Epithelial cell of proximal tubule (primary cell): ENCODE measurements around the gene ZBTB43. TPM values are rescaled to one million over a fixed set of nuclear protein-coding genes. Genes with fewer than 3 reads are reported as not detected.
"Not testable (repeated sequence)": the region's sequence is repeated elsewhere in the genome, so short reads cannot be mapped to it uniquely, and the experiment has no call there.

Experiments used
- DNase-seq: peaks from one replicate; pipeline ENCODE4 v3.0.0-alpha.2; 2011; ENCODE audit warnings: low read depth
- H3K4me3 ChIP-seq: 2 replicates; pipeline ENCODE4 v1.5.1; 2011; ENCODE audit warnings: low read depth, mild to moderate bottlenecking, low read length
- CTCF ChIP-seq: conservative IDR thresholded peaks from 2 replicates; pipeline ENCODE4 v1.5.1; 2012; ENCODE audit warnings: low read depth, mild to moderate bottlenecking, low read length
- total RNA-seq: library from RNA; depleted of rRNA; stranded (reverse); fragments of >200 nt; gene quantifications from 2 replicates; pipeline ENCODE4 v1.2.3, GENCODE V29; 2015

The ZBTB43 gene
- total RNA-seq, 1 donor from 2014 or later = 4.3 TPM

GRCh38 chr9:126782053-126782388, 22.8 kb upstream of the ZBTB43 start:
- no peak for DNase-seq
- no peak overlapping the region for H3K4me3 ChIP-seq
- no peak for TF ChIP-seq CTCF

- TF ChIP-seq CTCF = no peak
- H3K4me3 ChIP-seq = no peak overlapping the region
- no peak for DNase-seq
These were observed 20.9 kb upstream of the ZBTB43 start for GRCh38 chr9:126783949-126784348.

GRCh38 chr9:126784401-126784800, 20.4 kb upstream of the ZBTB43 start:
- no peak for DNase-seq
- H3K4me3 ChIP-seq = no peak overlapping the region
- TF ChIP-seq CTCF = no peak

- H3K4me3 ChIP-seq, DNase-seq: not testable (repeated sequence)
These were observed 20.0 kb upstream of the ZBTB43 start for GRCh38 chr9:126784841-126785240.

- no peak for TF ChIP-seq CTCF
- H3K4me3 ChIP-seq = no peak overlapping the region
- no peak for DNase-seq
These were observed 16.8 kb upstream of the ZBTB43 start for GRCh38 chr9:126788046-126788445.

- no peak overlapping the region for H3K4me3 ChIP-seq
- TF ChIP-seq CTCF = no peak
- no peak for DNase-seq
These were observed 16.0 kb upstream of the ZBTB43 start for GRCh38 chr9:126788634-126789349.

GRCh38 chr9:126790561-126790960, 14.3 kb upstream of the ZBTB43 start:
- no peak for DNase-seq
- no peak for TF ChIP-seq CTCF
- no peak overlapping the region for H3K4me3 ChIP-seq
